ENCODE measurements around the gene LSM4. TPM values are rescaled to one million over a fixed set of nuclear protein-coding genes. Genes with fewer than 3 reads are reported as not detected.

Gene LSM4
- total and polyA plus RNA-seq, 2 of the 13 experiments (the other 11 are each of a cell fraction or from before 2014, with no cell fraction given) = 65.8 to 166 TPM

DNA sequence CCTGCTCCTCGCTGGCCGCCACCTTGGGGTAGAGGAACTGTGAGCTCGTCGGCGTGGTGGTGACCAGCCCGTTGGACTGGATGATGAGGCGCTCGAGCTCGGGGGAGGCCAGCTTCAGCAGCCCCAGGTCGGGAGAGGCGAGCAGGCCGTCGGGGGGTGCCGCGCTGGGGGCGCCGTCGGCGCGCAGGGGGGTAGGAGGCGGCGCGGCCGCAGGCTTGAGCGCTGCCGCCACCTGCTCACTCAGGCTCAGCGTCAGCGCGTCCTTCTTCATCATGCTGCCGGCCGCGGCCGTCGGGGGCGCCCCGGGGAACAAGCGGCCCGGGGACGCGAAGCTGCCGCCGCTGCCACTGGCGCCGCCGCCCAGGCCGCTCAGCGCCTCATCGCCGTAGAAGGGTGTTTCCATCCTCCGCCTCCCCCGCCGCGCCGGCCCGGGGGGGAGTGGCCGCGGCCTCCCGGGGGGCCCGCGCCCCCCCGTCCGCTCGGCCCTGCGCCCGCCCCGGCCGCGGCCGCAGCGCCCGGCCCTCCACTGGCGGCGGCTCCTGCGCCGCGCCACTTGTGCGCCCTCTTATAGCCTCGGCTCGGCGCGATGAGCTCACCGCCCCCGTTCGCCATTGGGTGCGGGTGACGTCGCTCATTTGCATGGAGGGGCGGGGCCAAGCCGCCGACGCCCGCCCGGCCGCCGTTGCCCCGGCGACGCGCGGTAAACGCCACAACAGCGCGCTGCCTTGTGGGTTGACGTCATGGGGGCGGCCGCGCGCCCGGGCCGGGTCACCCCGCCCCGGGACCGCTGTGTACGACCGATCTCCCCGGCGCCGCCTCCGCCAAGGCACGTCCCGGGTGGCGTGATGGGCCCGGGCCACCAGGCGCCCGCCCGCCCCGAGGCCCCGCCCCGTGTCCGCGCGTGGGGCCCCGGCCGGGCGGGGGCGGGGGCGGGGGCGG lies 41.5 kb downstream of the LSM4 start, which contains the start of gene JUND (continued):
- TF ChIP-seq PATZ1 (CRISPR knock-in tag; IDR thresholded peaks at IDR 0.05) (peak; percentile 89), ZNF672 (CRISPR knock-in tag; IDR thresholded peaks at IDR 0.05) (no peak), ZFP37 (CRISPR knock-in tag; IDR thresholded peaks at IDR 0.05; ENCODE audit: borderline replicate concordance) (no peak), HDAC6 (IDR thresholded peaks at IDR 0.05; ENCODE audit: low read depth, low read length) (no peak), MTA3 (CRISPR knock-in tag; IDR thresholded peaks at IDR 0.05) (no peak), ZNF468 (CRISPR knock-in tag; IDR thresholded peaks at IDR 0.05) (no peak), ZNF792 (CRISPR knock-in tag; IDR thresholded peaks at IDR 0.05) (no peak), HDAC2 (CRISPR knock-in tag; IDR thresholded peaks at IDR 0.05) (no peak), THAP11 (CRISPR knock-in tag; IDR thresholded peaks at IDR 0.05) (peak; percentile 74; the same call in 1 of the 2 replicates), ZNF670 (CRISPR knock-in tag; IDR thresholded peaks at IDR 0.05; ENCODE audit: borderline replicate concordance) (no peak; the same call in 1 of the 2 replicates), ETV6 (CRISPR knock-in tag; conservative IDR thresholded peaks at IDR 0.05) (no peak; the same call in 1 of the 2 replicates), TAF1 (CRISPR knock-in tag; IDR thresholded peaks at IDR 0.05) (peak; percentile 77; the same call in 1 of the 2 replicates), ZNF891 (CRISPR knock-in tag; IDR thresholded peaks at IDR 0.05) (peak; percentile 57; the same call in 1 of the 2 replicates), ERF (CRISPR knock-in tag; IDR thresholded peaks at IDR 0.05) (peak; percentile 60; the same call in 1 of the 2 replicates), KMT2B (CRISPR knock-in tag; IDR thresholded peaks at IDR 0.05) (no peak), ZSCAN31 (CRISPR knock-in tag; IDR thresholded peaks at IDR 0.05; ENCODE audit: low read depth) (peak; percentile 36; the same call in 1 of the 2 replicates), GABPB1 (CRISPR knock-in tag; IDR thresholded peaks at IDR 0.05) (peak; percentile 66), GATAD1 (CRISPR knock-in tag; IDR thresholded peaks at IDR 0.05) (no peak)
- TF ChIP-seq, protein P1, sequence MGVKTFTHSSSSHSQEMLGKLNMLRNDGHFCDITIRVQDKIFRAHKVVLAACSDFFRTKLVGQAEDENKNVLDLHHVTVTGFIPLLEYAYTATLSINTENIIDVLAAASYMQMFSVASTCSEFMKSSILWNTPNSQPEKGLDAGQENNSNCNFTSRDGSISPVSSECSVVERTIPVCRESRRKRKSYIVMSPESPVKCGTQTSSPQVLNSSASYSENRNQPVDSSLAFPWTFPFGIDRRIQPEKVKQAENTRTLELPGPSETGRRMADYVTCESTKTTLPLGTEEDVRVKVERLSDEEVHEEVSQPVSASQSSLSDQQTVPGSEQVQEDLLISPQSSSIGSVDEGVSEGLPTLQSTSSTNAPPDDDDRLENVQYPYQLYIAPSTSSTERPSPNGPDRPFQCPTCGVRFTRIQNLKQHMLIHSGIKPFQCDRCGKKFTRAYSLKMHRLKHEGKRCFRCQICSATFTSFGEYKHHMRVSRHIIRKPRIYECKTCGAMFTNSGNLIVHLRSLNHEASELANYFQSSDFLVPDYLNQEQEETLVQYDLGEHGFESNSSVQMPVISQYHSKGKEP (CRISPR knock-in tag; IDR thresholded peaks at IDR 0.05) = peak; percentile 23; the same call in 1 of the 2 replicates
- TF ChIP-seq, protein P2, sequence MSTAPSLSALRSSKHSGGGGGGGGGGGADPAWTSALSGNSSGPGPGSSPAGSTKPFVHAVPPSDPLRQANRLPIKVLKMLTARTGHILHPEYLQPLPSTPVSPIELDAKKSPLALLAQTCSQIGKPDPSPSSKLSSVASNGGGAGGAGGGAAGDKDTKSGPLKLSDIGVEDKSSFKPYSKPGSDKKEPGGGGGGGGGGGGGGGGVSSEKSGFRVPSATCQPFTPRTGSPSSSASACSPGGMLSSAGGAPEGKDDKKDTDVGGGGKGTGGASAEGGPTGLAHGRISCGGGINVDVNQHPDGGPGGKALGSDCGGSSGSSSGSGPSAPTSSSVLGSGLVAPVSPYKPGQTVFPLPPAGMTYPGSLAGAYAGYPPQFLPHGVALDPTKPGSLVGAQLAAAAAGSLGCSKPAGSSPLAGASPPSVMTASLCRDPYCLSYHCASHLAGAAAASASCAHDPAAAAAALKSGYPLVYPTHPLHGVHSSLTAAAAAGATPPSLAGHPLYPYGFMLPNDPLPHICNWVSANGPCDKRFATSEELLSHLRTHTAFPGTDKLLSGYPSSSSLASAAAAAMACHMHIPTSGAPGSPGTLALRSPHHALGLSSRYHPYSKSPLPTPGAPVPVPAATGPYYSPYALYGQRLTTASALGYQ (CRISPR knock-in tag; IDR thresholded peaks at IDR 0.05) = 0 out of 2 replicates have a peak, but pooled peaks have one; percentile 15
- TF ChIP-seq, protein P3, sequence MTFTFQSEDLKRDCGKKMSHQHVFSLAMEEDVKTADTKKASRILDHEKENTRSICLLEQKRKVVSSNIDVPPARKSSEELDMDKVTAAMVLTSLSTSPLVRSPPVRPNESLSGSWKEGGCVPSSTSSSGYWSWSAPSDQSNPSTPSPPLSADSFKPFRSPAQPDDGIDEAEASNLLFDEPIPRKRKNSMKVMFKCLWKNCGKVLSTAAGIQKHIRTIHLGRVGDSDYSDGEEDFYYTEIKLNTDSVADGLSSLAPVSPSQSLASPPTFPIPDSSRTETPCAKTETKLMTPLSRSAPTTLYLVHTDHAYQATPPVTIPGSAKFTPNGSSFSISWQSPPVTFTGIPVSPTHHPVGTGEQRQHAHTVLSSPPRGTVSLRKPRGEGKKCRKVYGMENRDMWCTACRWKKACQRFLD (CRISPR knock-in tag; IDR thresholded peaks at IDR 0.05; ENCODE audit: borderline replicate concordance) = 0 out of 2 replicates have a peak, but pooled peaks have one; percentile 53
- TF ChIP-seq, protein P4, sequence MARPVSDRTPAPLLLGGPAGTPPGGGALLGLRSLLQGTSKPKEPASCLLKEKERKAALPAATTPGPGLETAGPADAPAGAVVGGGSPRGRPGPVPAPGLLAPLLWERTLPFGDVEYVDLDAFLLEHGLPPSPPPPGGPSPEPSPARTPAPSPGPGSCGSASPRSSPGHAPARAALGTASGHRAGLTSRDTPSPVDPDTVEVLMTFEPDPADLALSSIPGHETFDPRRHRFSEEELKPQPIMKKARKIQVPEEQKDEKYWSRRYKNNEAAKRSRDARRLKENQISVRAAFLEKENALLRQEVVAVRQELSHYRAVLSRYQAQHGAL (CRISPR knock-in tag; IDR thresholded peaks at IDR 0.05; ENCODE audit: not compliant biosample characterization) = no peak
